Measurements from ENCODE around the gene TTC39B.

The TTC39B gene

DNA sequence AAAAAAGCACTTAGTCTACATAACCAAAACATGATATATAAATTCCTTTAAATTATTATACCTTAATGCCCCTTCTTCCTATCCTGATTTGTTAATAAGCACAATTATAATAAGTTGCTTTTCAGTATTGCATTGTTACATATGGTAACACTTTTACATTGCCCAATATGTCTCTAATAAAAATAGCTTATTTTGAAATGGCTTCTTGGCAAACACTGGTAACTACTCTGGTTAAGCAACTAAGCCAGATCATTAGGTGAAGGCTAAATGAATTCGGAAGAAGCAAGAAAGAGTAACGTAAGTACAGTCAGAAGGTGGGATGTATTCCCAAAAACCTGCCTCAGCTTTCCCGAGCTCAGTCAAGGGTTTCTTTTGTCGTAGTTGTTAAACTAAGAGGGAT is 85.3 kb downstream of the TTC39B start:
- DNase-seq, result no peak

DNA sequence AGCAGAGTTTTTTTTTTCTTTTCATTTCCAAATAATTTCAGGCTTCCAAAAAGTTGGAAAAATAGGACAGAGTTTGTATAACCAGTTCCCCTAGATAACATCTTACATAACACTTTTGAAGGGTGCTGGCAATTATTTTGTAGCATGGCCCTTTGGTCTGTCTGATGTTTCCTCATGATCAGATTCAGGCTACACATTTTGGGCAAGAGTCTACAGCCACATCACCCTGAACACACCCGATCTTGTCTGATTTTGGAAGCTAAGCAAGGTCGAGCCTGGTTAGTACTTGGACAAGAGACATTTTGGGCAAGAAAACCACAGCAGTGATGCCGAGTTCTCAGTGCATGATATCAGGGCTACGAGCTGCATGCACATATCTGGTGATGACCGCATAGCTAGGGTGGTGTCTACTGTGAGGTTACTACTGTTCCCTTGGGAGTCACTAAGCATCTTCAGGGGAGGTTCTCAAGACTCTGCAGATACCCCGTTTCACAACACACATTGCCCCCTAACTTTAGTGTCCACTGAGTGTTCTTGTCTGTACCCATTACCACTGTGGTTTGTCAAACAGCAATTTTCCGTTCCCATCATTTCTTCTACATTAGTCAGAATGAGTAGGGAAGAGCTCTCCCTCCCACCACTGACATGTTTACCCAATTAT is 86.2 kb downstream of the TTC39B start:
- DNase-seq, result no peak

GRCh38 chr9:15219546-15219945 is 87.5 kb downstream of the TTC39B start:
- no peak for DNase-seq

DNA sequence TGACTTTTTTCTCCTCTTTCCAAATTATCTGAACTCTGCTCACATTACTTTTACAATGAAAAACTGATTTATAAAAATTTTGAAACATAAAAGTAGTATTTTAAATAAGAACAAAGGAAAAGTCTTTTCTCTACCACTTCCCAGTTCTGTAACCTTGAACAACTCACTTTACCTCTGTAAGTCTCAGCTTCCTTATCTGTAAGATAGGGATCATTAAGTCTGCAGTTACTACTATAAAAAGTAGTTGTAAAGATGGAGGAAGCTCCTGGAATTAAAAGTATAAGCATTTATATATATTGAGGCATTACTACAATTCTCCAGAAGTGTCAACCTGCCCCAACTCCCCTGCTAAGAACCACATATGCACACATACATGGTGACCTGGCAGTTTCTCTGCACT is 88.0 kb downstream of the TTC39B start:
- no peak for DNase-seq

DNA sequence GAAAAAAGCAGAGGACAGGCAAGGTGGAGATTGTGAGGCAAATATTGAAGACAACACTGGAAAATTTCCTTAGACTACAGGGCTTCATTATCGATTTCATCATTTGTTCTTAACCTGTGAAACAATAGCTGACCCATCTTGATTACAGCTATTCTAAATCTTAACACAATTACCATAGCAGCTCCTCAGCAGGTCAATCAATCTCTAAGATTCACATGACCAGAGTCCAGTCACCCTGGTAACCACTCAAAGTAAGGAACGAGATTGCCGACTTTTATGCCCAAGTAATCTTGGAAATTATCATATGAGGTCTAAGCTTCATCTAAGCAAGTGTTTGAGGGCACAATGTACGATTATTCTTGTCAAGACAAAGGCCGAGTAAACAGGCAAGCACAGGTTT is 93.8 kb downstream of the TTC39B start:
- DNase-seq, result no peak

DNA sequence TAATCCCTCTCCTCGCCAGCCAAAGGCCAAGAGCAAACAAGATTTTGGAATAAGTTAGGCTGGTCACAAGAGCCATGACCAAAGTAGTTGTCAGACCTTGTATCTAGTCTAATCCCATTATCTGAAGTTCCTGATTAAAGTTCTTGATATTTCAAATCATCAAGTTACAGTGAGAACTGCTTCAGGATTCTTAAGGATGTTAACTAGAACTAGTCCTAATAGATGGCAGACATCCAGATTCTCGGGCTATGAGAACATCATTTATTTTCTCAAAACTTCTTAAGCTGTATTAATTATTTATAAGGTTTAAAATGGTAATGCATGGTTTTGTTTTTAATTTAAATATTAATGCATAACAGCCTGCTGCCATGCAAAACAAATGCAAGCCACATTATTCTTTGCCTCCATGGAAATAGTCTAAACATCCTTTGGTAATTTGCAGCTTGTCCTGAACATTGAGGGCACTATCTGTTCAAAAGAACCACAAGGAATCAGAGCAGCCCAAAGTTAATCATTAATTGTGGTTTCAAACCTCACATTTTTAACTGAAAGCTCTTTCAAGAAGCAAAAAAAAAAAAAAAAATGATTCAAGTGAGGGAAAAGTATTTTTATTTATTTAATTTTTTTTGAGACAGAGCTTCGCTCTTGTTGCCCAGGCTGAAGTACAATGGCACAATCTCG is 95.1 kb downstream of the TTC39B start:
- no peak for DNase-seq

GRCh38 chr9:15211160-15211814 is 95.7 kb downstream of the TTC39B start:
- DNase-seq, result peak; percentile 1 to 72 (median 24)

DNA sequence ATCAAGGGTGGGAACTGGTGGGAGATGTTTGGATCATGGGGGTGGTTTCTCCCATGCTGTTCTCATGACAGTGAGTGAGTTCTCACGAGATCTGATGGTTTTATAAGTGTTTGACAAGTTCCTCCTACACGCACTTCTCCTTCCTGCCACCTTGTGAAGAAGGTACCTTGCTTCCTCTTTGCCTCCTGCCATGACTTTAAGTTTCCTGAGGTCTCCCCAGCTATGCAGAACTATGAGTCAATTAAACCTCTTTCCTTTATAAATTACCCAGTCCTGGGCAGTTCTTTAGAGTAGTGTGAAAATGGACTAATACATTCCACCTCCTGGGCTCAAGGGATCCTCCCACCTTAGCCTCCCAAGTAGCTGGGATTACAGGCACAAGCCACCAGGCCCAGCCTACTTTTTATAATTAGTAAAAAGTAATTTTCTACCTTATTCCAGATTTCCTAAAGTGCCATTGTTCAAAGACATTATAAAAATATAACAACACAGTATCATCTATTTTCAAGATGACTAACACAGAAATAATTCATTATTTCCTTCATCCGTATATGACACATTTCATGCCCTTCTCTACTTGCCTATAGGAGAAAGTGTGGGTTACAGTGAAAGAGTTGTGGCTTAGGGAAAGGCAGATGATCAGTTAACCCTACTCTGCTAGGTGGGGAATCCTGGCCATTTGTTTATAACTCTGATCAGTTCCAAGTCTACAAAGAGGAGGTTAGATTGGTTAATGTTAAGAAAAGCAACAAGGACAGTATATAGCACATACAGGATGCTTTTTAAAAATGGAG is 99.9 kb downstream of the TTC39B start:
- no peak for DNase-seq

DNA sequence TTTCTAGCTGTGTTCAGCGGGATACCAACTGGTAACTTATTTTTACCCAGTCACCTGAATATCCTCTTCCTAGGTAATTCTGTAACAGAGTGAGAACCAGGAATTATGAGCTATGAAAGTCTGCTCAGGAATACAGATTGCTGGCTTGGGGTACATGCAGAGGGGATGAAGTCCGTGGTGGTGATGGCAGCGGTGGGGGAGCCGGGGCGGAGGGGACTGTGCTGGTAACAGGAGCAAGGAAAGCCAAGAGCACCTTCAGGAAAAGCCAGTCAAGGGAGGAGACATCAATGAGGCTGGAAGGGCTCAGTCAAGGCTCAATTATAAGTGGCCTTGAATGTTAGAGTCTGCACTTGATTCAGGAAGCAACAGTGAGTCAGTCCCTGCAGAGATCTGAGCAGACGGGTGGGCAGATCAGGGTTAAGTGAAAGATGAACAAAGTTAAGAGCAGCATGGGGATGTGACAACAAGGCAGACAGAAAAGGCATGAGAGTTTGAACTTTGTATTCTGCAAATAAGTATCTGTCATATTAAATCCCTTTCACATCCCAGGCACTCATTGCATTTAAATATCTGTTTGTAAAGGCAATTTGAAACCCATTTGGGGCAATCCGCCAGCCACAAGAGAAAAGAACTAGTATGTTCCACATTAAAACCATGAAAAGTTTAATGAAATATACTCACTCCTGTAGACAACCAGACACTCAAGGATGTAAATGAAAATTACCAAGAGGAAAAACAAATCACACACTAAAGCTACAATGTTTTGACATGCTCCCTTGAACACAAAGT is 101.2 kb downstream of the TTC39B start:
- DNase-seq, result no peak

- no peak for DNase-seq
These were observed 103.4 kb downstream of the TTC39B start for GRCh38 chr9:15203581-15203980.

DNA sequence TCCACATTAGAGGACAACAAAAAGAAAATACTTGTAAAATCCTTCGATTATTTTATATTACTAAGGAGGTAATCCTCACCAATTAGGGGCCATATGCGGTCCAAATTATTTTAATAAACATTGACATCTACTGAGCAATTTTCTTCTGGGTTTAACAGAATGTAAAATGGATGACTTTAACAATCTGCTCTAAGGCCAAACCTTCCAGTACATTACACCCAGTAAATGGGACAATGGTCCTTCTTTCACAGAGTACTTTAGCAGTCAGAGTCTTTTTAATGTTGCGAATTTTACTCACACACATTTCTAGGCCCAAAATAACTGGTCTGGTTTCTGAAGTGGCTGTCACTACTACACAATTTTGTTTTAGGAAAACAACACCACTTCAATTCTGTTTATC is 106.9 kb downstream of the TTC39B start:
- DNase-seq, result no peak

GRCh38 chr9:15192856-15193255 is 114.2 kb downstream of the TTC39B start:
- no peak for DNase-seq

- no peak for DNase-seq
These were observed 115.6 kb downstream of the TTC39B start for GRCh38 chr9:15191378-15191777.

DNA sequence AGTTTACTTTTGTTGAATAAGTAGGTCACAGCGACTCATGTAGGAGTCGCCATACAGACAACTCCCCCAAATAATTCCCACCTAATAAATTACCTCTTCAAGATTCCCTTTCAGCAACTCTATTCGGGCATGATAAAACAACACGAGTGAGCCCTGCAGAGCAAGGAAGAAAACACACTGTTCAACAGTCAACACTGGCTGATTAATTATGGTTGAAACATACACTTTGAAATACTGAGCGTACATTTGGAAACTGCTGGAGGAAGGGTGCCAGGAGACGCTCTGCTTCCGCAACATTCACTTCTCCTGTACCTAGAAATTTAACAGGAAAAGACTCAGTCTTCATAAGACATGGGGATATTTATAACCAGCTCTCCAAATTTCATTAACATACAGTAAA is 117.5 kb downstream of the TTC39B start:
- no peak for DNase-seq

DNA sequence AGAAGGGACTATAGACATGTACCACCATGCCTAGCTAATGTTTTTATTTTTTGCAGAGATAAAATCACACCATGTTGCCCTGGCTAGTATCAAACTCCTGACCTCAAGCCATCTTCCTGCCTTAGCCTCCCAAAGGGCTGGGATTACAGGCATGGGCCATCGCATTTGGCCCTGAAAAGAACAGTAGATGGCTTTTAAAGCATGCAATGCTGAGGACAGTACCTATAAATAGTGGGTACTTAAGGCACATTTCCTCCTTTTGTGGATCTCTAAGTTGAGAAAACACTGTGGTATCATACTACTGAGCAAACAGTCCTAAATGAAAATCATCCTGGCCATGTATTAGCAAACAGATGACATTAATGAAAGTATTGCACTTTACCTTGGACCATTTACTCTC is 119.4 kb downstream of the TTC39B start:
- DNase-seq, result no peak

- DNase-seq, result no peak
These were observed 124.3 kb downstream of the TTC39B start for GRCh38 chr9:15182730-15183129.

- no peak for DNase-seq
These were observed 124.9 kb downstream of the TTC39B start for GRCh38 chr9:15182101-15182551.

DNA sequence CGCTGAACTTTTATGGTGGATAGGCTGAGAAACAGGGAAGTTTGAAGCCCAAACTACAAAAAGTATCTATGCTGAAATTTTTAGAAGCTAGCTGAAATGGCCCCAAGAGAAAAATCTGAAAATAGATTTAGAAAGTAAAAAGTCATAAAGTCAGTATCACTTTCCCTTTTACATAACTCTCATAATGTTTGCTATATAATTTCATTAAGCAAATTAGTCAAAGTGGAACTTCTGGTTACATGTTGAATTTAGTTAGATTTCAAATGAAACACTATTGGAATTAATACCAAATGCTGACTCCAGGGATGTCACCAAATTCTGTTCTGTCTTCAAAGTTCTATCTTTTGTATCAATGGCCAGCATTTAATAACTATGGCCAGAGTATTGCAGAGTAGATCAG is 126.9 kb downstream of the TTC39B start:
- no peak for DNase-seq

DNA sequence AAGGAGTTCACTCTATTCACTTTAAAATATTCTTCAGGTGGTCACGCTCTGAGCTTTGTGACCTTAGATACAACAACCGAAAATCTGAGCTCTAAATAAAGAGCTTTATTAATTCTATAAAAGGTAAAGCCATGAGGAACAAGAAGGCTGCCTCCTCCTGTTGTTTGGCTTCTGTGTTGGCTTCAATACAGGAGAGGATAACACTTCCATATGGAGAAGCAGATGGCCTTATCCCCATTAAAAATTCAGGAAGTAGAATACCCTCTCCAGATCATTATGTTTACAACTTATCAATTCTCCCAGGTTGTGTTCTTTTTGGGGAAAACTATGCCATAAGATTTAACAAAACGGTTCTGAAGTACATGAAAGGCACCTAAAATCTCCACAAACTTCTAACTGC is 128.4 kb downstream of the TTC39B start:
- no peak for DNase-seq

DNA sequence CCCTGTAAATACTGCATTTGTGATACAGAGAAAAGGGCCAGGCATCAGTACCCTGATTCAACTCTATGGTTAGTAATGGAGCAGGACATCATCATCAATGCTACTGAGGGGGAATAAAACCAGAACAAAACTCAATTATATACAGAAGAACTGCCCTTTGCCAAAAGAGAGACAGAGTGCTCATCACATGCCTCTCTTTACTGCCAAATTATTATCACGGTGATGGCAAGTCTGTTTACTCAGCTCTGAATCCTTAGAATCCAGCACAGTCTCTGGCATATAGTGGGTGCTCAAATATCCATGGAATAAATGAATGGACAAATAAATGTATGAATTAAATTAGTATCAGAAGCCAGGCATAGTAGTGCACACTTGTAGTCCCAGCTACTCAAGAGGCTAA is 130.2 kb downstream of the TTC39B start:
- DNase-seq, result no peak

- no peak for DNase-seq
These were observed 143.1 kb downstream of the TTC39B start for GRCh38 chr9:15163931-15164330.

GRCh38 chr9:15161753-15162152 is 145.3 kb downstream of the TTC39B start:
- DNase-seq, result no peak

GRCh38 chr9:15160673-15161072 is 146.3 kb downstream of the TTC39B start:
- DNase-seq, result no peak
